Esophagus muscularis mucosa (tissue), 4 donors: ENCODE data around the gene SLC35F4.

Source experiments
- EP300 ChIP-seq: sonication (generic); formaldehyde crosslinking; IDR thresholded peaks from one replicate; pipeline ENCODE4 v1.6.1; 2017; ENCODE audit warnings: antibody characterized with exemption
- POLR2A ChIP-seq: fragments of 450-650 bp; IDR thresholded peaks from one replicate; pipeline ENCODE4 v1.6.1; 2017; ENCODE audit warnings: antibody characterized with exemption, moderate library complexity, mild to moderate bottlenecking, low read depth
- POLR2AphosphoS5 ChIP-seq, 2 donors: sonication (generic); formaldehyde crosslinking; IDR thresholded peaks; one replicate each; pipeline ENCODE4 v1.6.1; 2017; ENCODE audit warnings: antibody characterized with exemption in 2 of 2
- TF ChIP-seq, protein P1 (sequence below), 3 experiments: fragments of 200-600 bp in 2 of 3; fragments of 450-650 bp in 1 of 3; sonication (generic) in 2 of 3; IDR thresholded peaks; one replicate each; pipeline ENCODE4 v1.5.1; 2017 to 2019; ENCODE audit warnings: antibody characterized with exemption in 3 of 3, mild to moderate bottlenecking in 2 of 3, moderate library complexity in 1 of 3

DNA sequence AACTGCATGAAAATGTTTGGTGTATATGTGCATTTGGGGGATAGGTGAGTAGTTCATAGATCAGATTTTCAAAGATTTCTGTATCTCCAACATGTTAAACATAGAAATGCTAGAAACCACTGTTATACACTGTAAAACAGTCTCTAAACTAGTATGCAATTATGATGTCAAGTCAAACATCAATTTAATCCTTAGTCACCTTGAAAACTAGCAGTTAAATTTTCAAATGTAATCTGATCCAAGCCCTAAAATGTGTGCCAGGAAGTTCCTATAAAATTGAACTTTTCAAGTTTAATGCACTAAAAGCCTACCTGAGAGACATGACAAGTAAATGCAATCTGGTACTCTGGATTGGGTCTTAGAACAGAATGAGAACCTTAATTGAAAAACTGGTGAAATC is 14.5 kb downstream of the SLC35F4 start:
- TF ChIP-seq, protein P1, sequence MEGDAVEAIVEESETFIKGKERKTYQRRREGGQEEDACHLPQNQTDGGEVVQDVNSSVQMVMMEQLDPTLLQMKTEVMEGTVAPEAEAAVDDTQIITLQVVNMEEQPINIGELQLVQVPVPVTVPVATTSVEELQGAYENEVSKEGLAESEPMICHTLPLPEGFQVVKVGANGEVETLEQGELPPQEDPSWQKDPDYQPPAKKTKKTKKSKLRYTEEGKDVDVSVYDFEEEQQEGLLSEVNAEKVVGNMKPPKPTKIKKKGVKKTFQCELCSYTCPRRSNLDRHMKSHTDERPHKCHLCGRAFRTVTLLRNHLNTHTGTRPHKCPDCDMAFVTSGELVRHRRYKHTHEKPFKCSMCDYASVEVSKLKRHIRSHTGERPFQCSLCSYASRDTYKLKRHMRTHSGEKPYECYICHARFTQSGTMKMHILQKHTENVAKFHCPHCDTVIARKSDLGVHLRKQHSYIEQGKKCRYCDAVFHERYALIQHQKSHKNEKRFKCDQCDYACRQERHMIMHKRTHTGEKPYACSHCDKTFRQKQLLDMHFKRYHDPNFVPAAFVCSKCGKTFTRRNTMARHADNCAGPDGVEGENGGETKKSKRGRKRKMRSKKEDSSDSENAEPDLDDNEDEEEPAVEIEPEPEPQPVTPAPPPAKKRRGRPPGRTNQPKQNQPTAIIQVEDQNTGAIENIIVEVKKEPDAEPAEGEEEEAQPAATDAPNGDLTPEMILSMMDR (IDR thresholded peaks at IDR 0.05), result no peak
- TF ChIP-seq POLR2A (no peak), POLR2AphosphoS5 (IDR thresholded peaks at IDR 0.05) (no peak), EP300 (no peak)
